ENCODE measurements around the gene BCAM. TPM values are rescaled to one million over a fixed set of nuclear protein-coding genes. Genes with fewer than 3 reads are reported as not detected.

The BCAM gene
- total and polyA plus RNA-seq, 2 of the 4 experiments (the other 2 are of a cell fraction), result 2.3 to 35.7 TPM

DNA sequence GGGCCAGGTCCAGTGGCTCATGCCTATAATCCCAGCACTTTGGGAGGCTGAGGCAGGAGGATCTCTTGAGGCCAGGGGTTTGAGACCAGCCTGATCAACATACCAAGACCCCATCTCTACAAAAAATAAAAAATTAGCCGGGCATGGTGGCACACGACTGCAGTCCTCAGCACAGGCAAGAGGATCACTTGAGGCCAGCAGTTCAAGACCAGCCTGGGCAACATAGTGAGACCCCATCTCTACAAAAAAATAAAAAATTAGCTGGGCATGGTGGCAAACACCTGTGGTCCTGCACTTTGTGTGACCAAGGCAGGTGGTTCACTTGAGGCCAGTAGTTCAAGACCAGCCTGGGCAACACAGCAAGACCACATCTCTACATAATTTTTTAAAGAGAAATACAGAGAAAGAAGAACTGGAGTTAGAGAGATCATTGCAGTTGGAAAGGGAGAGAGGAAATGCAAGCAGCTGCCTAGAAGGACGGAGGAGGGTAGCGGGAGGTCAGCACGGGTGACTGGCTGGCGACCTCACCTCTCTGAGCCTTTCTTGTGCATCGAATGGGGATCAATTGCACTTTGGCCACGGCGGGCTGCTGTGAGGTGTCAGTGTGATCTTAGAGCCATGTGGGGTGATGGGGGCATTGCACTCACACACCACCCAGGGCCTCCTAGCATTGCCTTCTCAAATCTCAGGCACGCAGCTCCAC lies 13.9 kb downstream of the BCAM start (continued):
- no peak for TF ChIP-seq MXI1 (IDR thresholded peaks at IDR 0.05; ENCODE audit: borderline replicate concordance, low read depth, low read length)

DNA sequence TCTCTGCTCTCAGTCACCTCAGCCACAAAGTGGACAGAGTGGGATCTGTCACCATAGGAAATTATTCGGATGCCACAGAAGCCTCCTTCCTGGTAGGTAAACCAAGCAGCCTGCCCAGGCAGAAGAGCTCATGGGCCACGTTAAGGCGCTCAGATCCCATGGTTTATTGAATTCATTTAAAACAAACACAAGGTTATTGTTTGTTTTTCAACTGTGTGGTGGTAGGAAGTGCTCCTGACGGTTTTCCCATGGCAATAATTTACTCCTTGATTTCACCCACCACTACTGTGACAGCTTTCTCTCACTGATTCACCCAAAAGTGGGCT lies 14.4 kb downstream of the BCAM start:
- Histone ChIP-seq H3K79me1 (ENCODE audit: low read depth in 1 of 2, low read length in 2 of 2) (no peaks in the 10 kb centered on the region), H3K23ac (ENCODE audit: low read depth, low read length) (no peak overlapping the region)
- POLR2A ChIA-PET (ENCODE audit: unreplicated experiment), result interaction anchor here (0.6 kb wide), 2 partner anchors 8 to 90 kb away, joined by 6 to 13 read pairs; no protein-coding TSS in a partner anchor
- TF ChIP-seq CHD1 (IDR thresholded peaks at IDR 0.05; ENCODE audit: low read depth, low read length) (no peak), BHLHE40 (IDR thresholded peaks at IDR 0.05; ENCODE audit: low read depth, low read length) (no peak), MAZ (IDR thresholded peaks at IDR 0.05; ENCODE audit: borderline replicate concordance, low read depth, low read length) (no peak), NFE2L2 (IDR thresholded peaks at IDR 0.05; ENCODE audit: low read depth, low read length) (no peak), RCOR1 (IDR thresholded peaks at IDR 0.05; ENCODE audit: insufficient replicate concordance, low read length) (no peak), RFX5 (IDR thresholded peaks at IDR 0.05; ENCODE audit: low read depth, low read length) (no peak), RAD21 (IDR thresholded peaks at IDR 0.05; ENCODE audit: low read length) (no peak), MAFK (IDR thresholded peaks at IDR 0.05; ENCODE audit: low read depth, low read length) (no peak), POLR2A (IDR thresholded peaks at IDR 0.05; ENCODE audit: low read depth, low read length) (no peak), SMC3 (IDR thresholded peaks at IDR 0.05; ENCODE audit: low read depth, low read length) (no peak), MXI1 (IDR thresholded peaks at IDR 0.05; ENCODE audit: borderline replicate concordance, low read depth, low read length) (no peak)
- TF ChIP-seq, protein P1, sequence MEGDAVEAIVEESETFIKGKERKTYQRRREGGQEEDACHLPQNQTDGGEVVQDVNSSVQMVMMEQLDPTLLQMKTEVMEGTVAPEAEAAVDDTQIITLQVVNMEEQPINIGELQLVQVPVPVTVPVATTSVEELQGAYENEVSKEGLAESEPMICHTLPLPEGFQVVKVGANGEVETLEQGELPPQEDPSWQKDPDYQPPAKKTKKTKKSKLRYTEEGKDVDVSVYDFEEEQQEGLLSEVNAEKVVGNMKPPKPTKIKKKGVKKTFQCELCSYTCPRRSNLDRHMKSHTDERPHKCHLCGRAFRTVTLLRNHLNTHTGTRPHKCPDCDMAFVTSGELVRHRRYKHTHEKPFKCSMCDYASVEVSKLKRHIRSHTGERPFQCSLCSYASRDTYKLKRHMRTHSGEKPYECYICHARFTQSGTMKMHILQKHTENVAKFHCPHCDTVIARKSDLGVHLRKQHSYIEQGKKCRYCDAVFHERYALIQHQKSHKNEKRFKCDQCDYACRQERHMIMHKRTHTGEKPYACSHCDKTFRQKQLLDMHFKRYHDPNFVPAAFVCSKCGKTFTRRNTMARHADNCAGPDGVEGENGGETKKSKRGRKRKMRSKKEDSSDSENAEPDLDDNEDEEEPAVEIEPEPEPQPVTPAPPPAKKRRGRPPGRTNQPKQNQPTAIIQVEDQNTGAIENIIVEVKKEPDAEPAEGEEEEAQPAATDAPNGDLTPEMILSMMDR (conservative IDR thresholded peaks at IDR 0.05; ENCODE audit: low read depth, low read length), result no peak
- TF ChIP-seq, protein P2, sequence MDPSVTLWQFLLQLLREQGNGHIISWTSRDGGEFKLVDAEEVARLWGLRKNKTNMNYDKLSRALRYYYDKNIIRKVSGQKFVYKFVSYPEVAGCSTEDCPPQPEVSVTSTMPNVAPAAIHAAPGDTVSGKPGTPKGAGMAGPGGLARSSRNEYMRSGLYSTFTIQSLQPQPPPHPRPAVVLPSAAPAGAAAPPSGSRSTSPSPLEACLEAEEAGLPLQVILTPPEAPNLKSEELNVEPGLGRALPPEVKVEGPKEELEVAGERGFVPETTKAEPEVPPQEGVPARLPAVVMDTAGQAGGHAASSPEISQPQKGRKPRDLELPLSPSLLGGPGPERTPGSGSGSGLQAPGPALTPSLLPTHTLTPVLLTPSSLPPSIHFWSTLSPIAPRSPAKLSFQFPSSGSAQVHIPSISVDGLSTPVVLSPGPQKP (IDR thresholded peaks at IDR 0.05; ENCODE audit: borderline replicate concordance, low read depth, low read length), result no peak

More for the DNA sequence above, 14.4 kb downstream of the BCAM start:
- DNase-seq, result no peak
- no peak overlapping the region for H2BK5ac ChIP-seq (ENCODE audit: low read depth, low read length, poor library complexity, severe bottlenecking)
- no peak overlapping the region for H4K8ac ChIP-seq (ENCODE audit: low read depth in 2 of 2, low read length in 2 of 2)
- no peak overlapping the region for H3K18ac ChIP-seq (ENCODE audit: low read depth, low read length)
- no peak overlapping the region for H2AK9ac ChIP-seq (replicated peaks; ENCODE audit: low read depth, low read length, poor library complexity)
- no peaks in the 10 kb centered on the region for H3K9me3 ChIP-seq (ENCODE audit: control insufficient read depth, insufficient read depth, low read length)
- CTCF ChIA-PET, result interaction anchor here (0.6 to 0.8 kb wide), 2 partner anchors 10 to 14 kb away, joined by 4 to 5 read pairs; no protein-coding TSS in a partner anchor
- 0 out of 2 replicates have a peak, but pooled peaks cover 3% of the 10 kb centered on the region for H3K9me1 ChIP-seq (ENCODE audit: insufficient read depth, low read length)
- no peak overlapping the region for H4K91ac ChIP-seq (ENCODE audit: insufficient read depth, low read depth, low read length)
- 80% methylated on average over 1 of the region's 4 CpGs; no CpG with 5 or more reads in 1 of the 2 experiments for WGBS, 2 experiments (ENCODE audit: extremely low coverage in 2 of 2, insufficient read length in 1 of 2)
- no peak overlapping the region for H2BK15ac ChIP-seq (ENCODE audit: low read depth, low read length)
- H2AFZ ChIP-seq (replicated peaks; ENCODE audit: low read length, poor library complexity), result no peak overlapping the region
- H3K36me3 ChIP-seq (ENCODE audit: control insufficient read depth, insufficient read depth, low read length), result peaks cover 6% of the 10 kb centered on the region
- H2BK120ac ChIP-seq (ENCODE audit: low read depth, low read length), result no peak overlapping the region
- no peak overlapping the region for H3K4me3 ChIP-seq (ENCODE audit: insufficient read depth, low read depth, low read length)
- no peak overlapping the region for H3K27ac ChIP-seq (ENCODE audit: insufficient read depth, low read length)
- in situ Hi-C loops (cut with MboI; ENCODE audit: low sequenced_read_pairs) (no loop called here), intact Hi-C loops (cut with micrococcal nuclease) (no loop called here), dilution Hi-C loops (cut with HindIII; ENCODE audit: low sequenced_read_pairs, unreplicated experiment) (no loop called here)
- H3K27me3 ChIP-seq (ENCODE audit: control insufficient read depth, insufficient read depth, low read length), result peaks cover 10% of the 10 kb centered on the region
- no peak overlapping the region for H3K14ac ChIP-seq (replicated peaks; ENCODE audit: low read depth, low read length)
- H4K5ac ChIP-seq (ENCODE audit: low read depth, low read length), result no peak overlapping the region
- no peak overlapping the region for H2AK5ac ChIP-seq (ENCODE audit: low read depth, low read length)
- no peak overlapping the region for H3K9ac ChIP-seq (ENCODE audit: low read depth, low read length)
- H3K56ac ChIP-seq (ENCODE audit: extremely low read depth, insufficient read depth, low read length), result no peak overlapping the region
- no peak; the same call in 1 of the 2 replicates for ATAC-seq (ENCODE audit: low read depth)
- peaks cover 3% of the 10 kb centered on the region; the same call in 1 of the 2 replicates for H3K4me1 ChIP-seq (ENCODE audit: control insufficient read depth, insufficient read depth, low read length)
- no peaks in the 10 kb centered on the region for H4K20me1 ChIP-seq (ENCODE audit: insufficient read depth, low read length)
- no TSS peak for BruUV-seq (replicated peaks)
- H2BK20ac ChIP-seq (ENCODE audit: low read depth, low read length), result no peak overlapping the region
- H3K4me2 ChIP-seq (ENCODE audit: low read depth, low read length), result no peak overlapping the region
- no peak overlapping the region for H3K4ac ChIP-seq (ENCODE audit: low read depth, low read length)
